Aorta (tissue), 5 donors: ENCODE measurements around the gene PPP1R13L. TPM values are rescaled to one million over a fixed set of nuclear protein-coding genes. Genes with fewer than 3 reads are reported as not detected.

Experiments used
- ATAC-seq: fragments of 200-7000 bp; cut with Tn5 transposase; one replicate; pipeline ENCODE4 v1.9.1; 2022; ENCODE audit warnings: moderate library complexity; ENCODE audit not compliant: low FRiP score
- DNase-seq, 2 donors: peaks; one replicate each; pipeline ENCODE4 v3.0.0-alpha.2; 2020
- H3K27ac ChIP-seq, 2 donors: one replicate each; pipeline ENCODE4 v1.5.1; 2013; ENCODE audit warnings: low read length in 2 of 2, mild to moderate bottlenecking in 2 of 2, moderate library complexity in 2 of 2, control low read depth in 1 of 2, inconsistent platforms in 1 of 2, low read depth in 1 of 2
- H3K27me3 ChIP-seq, 2 donors: one replicate each; pipeline ENCODE4 v1.6.1; 2013; ENCODE audit warnings: control low read depth in 1 of 2, low read length in 1 of 2, mild to moderate bottlenecking in 1 of 2, moderate library complexity in 1 of 2; ENCODE audit not compliant: insufficient read depth in 2 of 2, control insufficient read depth in 1 of 2
- H3K36me3 ChIP-seq, 2 donors: one replicate each; pipeline ENCODE4 v1.6.1; 2013; ENCODE audit warnings: control low read depth in 1 of 2, low read length in 1 of 2, mild to moderate bottlenecking in 1 of 2; ENCODE audit not compliant: insufficient read depth in 2 of 2, control insufficient read depth in 1 of 2
- H3K4me1 ChIP-seq, 2 donors: one replicate each; pipeline ENCODE4 v1.6.1; 2013; ENCODE audit warnings: low read length in 2 of 2, control low read depth in 1 of 2, mild to moderate bottlenecking in 1 of 2, moderate library complexity in 1 of 2; ENCODE audit not compliant: insufficient read depth in 2 of 2, control insufficient read depth in 1 of 2
- H3K4me3 ChIP-seq, 2 donors: one replicate each; pipeline ENCODE4 v1.5.1; 2013; ENCODE audit warnings: low read length in 2 of 2, control low read depth in 1 of 2, mild to moderate bottlenecking in 1 of 2
- H3K9me3 ChIP-seq: one replicate; pipeline ENCODE4 v1.6.1; 2013; ENCODE audit warnings: mild to moderate bottlenecking, low read length; ENCODE audit not compliant: control insufficient read depth
- WGBS, 2 donors: extraction: QIAGEN DNeasy Blood & Tissue Kit; methylation state at CpG; one replicate each; pipeline ENCODE4 v1.1.7; 2013; 5-methylcytosine and 5-hydroxymethylcytosine counted together
- intact Hi-C, 2 donors: fragments of 100-400 bp; cut with DNase I; formaldehyde crosslinking; loops; one replicate each; pipeline versions ENCODE4 v1.14.2 to v1.15.0; 2022
- polyA plus RNA-seq, 2 donors: library from polyadenylated mRNA; stranded (reverse); fragments of 200-250 nt; gene quantifications; one replicate each; pipeline ENCODE4 v1.2.3, GENCODE V29; 2013
- total RNA-seq, 2 donors: library from RNA; stranded (reverse); fragmentation: NEBNext Ultra II Directional; extraction: Animal tissue kit (Norgen Biotek cat#: 25700); gene quantifications; one replicate each; pipeline ENCODE4 v1.2.1, GENCODE V29; 2021
- donor health status: healthy with polysubstance abuse.
- donor health status: Bipolar disorder and iron deficiency.
- donor health status: DM: no; HTN: no; CAD: no.
- donor health status: DM: no; HTN: no; CAD: no.
- donor health status: DM: yes; HTN: yes; CAD: no.

Gene PPP1R13L
- total and polyA plus RNA-seq, 4 donors: 11.1 to 153 (median 70.3) TPM

DNA sequence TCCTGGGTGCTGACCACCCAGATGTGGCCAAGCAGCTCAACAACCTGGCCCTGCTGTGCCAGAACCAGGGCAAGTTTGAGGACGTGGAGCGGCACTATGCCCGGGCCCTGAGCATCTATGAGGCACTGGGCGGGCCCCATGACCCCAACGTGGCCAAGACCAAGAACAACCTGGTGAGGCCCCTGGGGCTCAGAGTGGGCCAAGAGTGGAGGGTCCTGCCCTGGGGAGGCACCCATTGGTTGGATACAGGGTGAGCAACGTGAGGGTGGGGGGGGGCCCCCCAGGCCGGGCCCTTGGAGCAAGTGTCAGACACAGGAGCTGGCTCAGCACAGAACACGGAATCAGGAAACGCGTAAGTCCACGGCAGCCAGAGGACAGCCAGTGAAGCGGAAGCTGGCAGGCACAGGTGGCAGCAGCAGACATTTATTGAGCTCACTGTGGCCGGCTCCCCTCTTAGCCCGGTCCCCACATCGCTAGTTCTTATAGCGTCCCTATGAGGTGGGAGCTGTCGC, 55.4 kb downstream of the PPP1R13L start:
- WGBS, 2 donors: 80 to 85% methylated on average over 17 of the region's 17 CpGs
- peaks cover 0 to 2% of the 10 kb centered on the region in 2 donors for H3K27me3 ChIP-seq
- H3K27ac ChIP-seq: no peak overlapping the region
- H3K36me3 ChIP-seq: peaks cover 0 to 1% of the 10 kb centered on the region in 2 donors
- H3K9me3 ChIP-seq: no peaks in the 10 kb centered on the region
- ATAC-seq (no peak), DNase-seq (no peak)
- intact Hi-C loops: no loop called here
- no peak overlapping the region for H3K4me3 ChIP-seq
- no peaks in the 10 kb centered on the region for H3K4me1 ChIP-seq

DNA sequence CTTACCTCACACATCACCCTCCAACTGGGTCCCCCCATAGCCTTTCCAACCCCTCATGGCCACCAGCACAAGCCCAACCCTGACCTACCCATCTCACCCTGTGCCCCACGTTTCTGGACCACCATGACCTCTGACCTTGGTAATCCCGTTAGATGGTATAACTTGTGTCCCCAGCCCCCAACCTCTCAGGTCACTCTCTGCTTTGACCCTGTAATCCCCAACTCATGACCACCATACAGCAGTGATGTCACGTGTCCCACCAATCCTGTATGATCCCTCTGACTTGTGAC, 55.8 kb downstream of the PPP1R13L start:
- ATAC-seq: no peak
- Histone ChIP-seq H3K27me3 (peaks cover 0 to 2% of the 10 kb centered on the region in 2 donors), H3K9me3 (no peaks in the 10 kb centered on the region), H3K36me3 (peaks cover 0 to 1% of the 10 kb centered on the region in 2 donors), H3K4me3 (no peak overlapping the region), H3K27ac (no peak overlapping the region), H3K4me1 (no peaks in the 10 kb centered on the region)
- DNase-seq: no peak
- intact Hi-C loops: no loop called here
- WGBS, 2 donors: 67 to 74% methylated on average over 3 of the region's 3 CpGs

DNA sequence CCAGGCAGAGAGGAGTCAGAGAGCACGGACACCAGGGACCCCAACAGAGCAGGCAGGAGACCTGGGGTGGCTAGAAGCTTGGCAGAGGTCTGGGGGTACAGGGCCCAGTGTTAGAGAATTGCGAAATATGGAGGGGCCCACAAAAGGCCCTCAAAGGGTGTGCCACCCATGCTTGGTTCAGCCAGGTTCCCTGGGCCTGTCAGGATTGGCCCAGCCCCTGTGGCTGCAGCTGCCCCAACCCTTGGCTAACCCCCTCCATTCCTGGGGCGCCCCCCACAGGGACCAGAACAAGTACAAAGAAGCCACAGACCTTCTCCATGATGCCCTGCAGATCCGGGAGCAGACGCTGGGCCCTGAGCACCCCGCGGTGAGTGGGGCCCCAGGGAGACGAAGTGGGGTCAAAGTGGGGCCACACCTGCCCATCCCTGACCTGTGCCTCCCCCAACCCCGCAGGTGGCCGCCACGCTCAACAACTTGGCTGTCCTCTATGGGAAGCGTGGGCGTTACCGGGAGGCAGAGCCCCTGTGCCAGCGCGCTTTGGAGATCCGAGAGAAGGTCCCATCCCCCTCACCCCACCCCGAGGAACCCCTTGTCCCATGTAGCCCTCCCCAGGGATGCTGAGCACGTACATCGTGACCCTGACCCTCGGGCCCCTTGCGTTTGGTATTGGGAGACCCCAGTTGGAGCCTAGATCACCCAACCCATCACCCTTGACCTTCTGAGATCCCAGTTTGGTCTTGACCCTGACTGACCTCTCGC, 56.3 kb downstream of the PPP1R13L start:
- intact Hi-C loops: no loop called here
- no peaks in the 10 kb centered on the region for H3K4me1 ChIP-seq
- H3K4me3 ChIP-seq: no peak overlapping the region
- H3K9me3 ChIP-seq: no peaks in the 10 kb centered on the region
- WGBS, 2 donors: 76 to 77% methylated on average over 19 to 23 of the region's 23 CpGs
- H3K27ac ChIP-seq: no peak overlapping the region
- peaks cover 0 to 1% of the 10 kb centered on the region in 2 donors for H3K36me3 ChIP-seq
- H3K27me3 ChIP-seq: peaks cover 0 to 2% of the 10 kb centered on the region in 2 donors
- no peak for DNase-seq
- ATAC-seq: no peak

DNA sequence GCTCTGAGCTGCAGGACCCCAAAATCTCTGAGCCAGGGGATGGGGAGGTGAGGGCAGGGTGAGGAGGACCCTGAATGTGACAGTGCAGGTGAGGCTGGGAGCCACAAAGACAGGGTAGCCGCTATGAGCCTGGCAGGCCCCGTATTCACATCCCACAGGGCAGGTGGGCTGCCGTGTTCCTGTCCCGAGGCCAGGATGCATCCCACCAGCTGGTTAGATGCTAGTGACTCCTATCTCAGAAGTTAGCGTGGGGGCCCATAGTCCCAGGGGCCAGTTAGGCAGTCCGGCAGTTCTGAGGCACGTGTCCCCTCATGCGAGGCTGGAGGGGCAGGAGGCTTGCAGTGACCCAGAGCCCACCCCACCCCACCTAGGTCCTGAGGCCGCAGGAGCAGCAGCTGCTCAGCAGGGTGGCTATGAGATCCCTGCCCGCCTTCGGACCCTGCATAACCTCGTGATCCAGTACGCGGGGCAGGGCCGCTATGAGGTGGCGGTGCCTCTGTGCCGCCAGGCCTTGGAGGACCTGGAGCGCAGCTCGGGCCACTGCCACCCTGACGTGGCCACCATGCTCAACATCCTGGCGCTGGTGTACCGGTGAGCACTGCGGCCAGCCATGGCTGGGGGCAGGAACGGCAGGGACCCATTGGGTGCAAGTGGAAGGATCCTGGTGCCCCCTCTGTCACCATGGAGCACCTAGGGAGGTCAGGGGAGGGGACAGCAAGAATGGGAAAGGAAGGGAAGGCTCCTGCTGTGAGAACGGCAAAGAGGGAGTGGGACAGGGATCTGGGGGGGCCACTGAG, 57.1 kb downstream of the PPP1R13L start:
- DNase-seq: no peak
- Histone ChIP-seq H3K36me3 (no peaks in the 10 kb centered on the region), H3K4me3 (no peak overlapping the region), H3K9me3 (no peaks in the 10 kb centered on the region), H3K4me1 (no peaks in the 10 kb centered on the region), H3K27me3 (peaks cover 0 to 2% of the 10 kb centered on the region in 2 donors), H3K27ac (no peak overlapping the region)
- 63 to 67% methylated on average over 25 of the region's 25 CpGs for WGBS, 2 donors
- ATAC-seq: no peak
- intact Hi-C loops: no loop called here

DNA sequence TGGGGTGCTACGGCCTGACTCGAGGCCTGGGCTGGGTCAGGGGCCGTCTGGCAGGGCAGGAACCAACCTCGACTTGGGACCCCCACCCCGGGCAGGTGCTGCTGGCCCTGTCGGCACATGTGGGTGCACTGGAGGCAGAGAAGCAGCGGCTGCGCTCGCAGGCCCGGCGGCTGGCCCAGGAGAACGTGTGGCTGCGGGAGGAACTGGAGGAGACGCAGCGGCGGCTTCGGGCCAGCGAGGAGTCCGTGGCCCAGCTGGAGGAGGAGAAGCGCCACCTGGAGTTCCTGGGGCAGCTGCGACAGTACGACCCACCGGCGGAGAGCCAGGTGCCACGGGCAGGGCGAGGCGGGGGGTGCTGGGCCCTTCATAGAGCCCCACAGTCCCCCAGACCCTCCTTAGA, 58.4 kb downstream of the PPP1R13L start:
- H3K9me3 ChIP-seq: no peaks in the 10 kb centered on the region
- no peak overlapping the region for H3K4me3 ChIP-seq
- intact Hi-C loops: no loop called here
- H3K27me3 ChIP-seq: peaks cover 0 to 2% of the 10 kb centered on the region in 2 donors
- WGBS, 2 donors: 30 to 37% methylated on average over 25 to 27 of the region's 27 CpGs
- H3K4me1 ChIP-seq: no peaks in the 10 kb centered on the region
- H3K36me3 ChIP-seq: no peaks in the 10 kb centered on the region
- ATAC-seq (no peak), DNase-seq (no peak)
- H3K27ac ChIP-seq: no peak overlapping the region

DNA sequence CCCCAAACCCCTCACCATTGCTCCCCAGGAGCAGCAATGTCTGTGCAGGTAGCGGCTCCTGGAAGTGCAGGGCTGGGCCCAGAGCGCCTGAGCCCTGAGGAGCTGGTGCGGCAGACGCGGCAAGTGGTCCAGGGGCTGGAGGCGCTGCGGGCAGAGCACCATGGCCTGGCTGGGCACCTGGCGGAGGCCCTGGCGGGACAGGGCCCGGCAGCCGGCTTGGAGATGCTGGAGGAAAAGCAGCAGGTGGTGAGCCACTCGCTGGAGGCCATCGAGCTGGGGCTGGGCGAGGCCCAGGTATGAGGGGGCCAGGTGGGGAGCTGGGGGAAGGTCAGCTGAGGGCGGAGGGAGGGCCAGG, 59.4 kb downstream of the PPP1R13L start:
- Histone ChIP-seq H3K36me3 (no peaks in the 10 kb centered on the region), H3K4me3 (no peak overlapping the region), H3K4me1 (no peaks in the 10 kb centered on the region), H3K9me3 (no peaks in the 10 kb centered on the region), H3K27ac (no peak overlapping the region), H3K27me3 (peaks cover 0 to 2% of the 10 kb centered on the region in 2 donors)
- ATAC-seq: no peak
- no peak for DNase-seq
- intact Hi-C loops: no loop called here
- 81% methylated on average over 15 of the region's 15 CpGs for WGBS, 2 donors

DNA sequence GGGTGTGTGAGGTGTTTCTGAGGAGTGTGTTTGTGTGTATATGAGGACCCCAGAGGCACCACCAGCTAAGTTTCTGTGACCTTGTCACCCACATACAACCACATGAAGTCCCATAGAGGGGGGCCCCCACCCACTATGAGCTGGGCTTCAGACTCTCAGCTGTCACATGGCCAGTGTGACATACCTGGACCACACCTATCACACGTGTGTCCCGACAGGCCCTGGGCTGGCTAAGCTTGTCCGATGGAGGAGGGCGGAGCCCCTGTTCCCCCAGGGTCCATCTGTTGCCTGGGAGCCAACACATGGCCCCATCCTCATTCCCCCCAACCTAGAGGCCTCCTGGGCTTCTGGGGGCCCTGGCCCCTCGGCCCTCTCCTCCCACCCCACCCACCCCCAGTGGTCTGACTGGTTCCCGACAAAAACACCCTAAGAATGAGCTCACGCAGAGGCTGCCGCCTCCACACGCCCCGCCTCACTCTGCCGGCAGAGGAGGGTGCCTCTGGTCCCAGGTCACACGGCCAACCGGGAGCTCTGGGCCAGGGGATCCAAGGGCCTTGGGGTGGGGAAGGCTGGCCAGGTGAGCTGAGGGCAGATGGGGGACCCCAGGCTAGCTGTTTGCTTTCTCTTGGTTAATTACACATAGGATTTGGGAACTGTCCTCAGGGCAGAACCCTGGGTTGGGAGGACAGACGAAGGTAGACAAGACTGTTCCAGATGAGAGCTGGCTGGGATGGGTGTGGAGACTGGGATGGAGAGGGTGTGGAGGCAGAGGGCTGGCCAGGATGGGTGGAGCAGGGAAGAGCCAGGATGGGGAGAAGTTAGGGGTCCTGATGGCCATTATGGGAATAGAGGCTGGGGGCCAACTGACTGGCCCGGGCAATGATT, 60.0 kb downstream of the PPP1R13L start:
- H3K4me3 ChIP-seq: no peak overlapping the region
- intact Hi-C loops: no loop called here
- DNase-seq (no peak), ATAC-seq (no peak)
- H3K36me3 ChIP-seq: no peaks in the 10 kb centered on the region
- peaks cover 0 to 2% of the 10 kb centered on the region in 2 donors for H3K27me3 ChIP-seq
- no peaks in the 10 kb centered on the region for H3K9me3 ChIP-seq
- 42 to 44% methylated on average over 15 of the region's 15 CpGs for WGBS, 2 donors
- no peaks in the 10 kb centered on the region for H3K4me1 ChIP-seq
- H3K27ac ChIP-seq: no peak overlapping the region

DNA sequence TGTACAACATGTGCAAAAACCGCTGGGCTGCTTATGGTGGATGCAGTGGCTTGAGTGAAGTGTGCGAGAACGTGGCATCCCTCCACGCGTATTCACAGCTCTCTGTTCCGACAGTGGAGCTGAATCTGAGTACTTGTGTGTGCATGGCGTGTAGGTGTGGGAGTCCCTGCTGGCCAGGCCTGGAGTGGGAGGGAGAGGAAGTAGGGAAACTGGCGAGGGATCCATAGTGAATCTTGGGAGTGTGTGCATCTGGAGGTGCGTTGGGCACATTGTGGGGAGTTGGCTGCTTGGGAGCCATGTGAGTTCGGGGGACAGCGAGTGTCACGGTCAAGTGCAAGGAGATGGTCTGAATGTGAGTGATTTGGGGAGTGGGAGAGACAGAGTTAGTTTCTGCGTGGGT, 62.0 kb downstream of the PPP1R13L start:
- H3K27me3 ChIP-seq: peaks cover 0 to 2% of the 10 kb centered on the region in 2 donors
- no peak overlapping the region for H3K27ac ChIP-seq
- intact Hi-C loops: no loop called here
- WGBS, 2 donors: 76 to 79% methylated on average over 13 of the region's 13 CpGs
- H3K9me3 ChIP-seq: no peaks in the 10 kb centered on the region
- DNase-seq: no peak
- ATAC-seq: no peak
- no peak overlapping the region for H3K4me3 ChIP-seq
- no peaks in the 10 kb centered on the region for H3K4me1 ChIP-seq
- H3K36me3 ChIP-seq: no peaks in the 10 kb centered on the region
